HuH-7 (cell line): Measurements from ENCODE around the gene PPP1R1B.

ENCODE experiments used
- DNase-seq: peaks from one replicate; pipeline ENCODE4 v3.0.0; 2011; ENCODE audit warnings: low spot score

The PPP1R1B gene

DNA sequence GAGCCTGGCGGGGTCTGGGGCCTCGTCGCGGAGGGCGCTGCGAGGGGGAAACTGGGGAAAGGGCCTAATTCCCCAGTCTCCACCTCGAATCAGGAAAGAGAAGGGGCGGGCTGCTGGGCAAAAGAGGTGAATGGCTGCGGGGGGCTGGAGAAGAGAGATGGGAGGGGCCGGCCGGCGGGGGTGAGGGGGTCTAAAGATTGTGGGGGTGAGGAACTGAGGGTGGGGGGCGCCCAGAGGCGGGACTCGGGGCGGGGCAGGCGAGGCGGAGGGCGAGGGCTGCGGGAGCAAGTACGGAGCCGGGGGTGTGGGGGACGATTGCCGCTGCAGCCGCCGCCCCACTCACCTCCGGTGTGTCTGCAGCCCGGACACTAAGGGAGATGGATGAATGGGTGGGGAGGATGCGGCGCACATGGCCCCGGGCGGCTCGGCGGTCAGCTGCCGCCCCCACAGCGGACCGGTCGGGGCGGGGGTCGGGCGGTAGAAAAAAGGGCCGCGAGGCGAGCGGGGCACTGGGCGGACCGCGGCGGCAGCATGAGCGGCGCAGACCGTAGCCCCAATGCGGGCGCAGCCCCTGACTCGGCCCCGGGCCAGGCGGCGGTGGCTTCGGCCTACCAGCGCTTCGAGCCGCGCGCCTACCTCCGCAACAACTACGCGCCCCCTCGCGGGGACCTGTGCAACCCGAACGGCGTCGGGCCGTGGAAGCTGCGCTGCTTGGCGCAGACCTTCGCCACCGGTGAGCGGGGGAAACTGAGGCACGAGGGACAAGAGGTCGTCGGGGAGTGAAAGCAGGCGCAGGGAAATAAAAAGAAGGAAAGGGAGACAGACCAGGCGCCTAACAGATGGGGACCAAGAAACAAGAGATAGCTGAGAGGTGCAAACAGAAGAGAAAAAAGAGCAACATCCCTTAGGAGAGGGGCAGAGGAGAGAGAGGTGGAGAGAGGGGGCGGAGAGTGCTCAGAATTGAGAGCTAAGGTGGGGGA, 41.5 kb downstream of the PPP1R1B start, which contains the start of gene PNMT:
TSS of gene PNMT (plus strand) at position 509 of the 980 bp plus-strand sequence. CDS start at position 532, 23 bp downstream.
- DNase-seq: peak; percentile 84

DNA sequence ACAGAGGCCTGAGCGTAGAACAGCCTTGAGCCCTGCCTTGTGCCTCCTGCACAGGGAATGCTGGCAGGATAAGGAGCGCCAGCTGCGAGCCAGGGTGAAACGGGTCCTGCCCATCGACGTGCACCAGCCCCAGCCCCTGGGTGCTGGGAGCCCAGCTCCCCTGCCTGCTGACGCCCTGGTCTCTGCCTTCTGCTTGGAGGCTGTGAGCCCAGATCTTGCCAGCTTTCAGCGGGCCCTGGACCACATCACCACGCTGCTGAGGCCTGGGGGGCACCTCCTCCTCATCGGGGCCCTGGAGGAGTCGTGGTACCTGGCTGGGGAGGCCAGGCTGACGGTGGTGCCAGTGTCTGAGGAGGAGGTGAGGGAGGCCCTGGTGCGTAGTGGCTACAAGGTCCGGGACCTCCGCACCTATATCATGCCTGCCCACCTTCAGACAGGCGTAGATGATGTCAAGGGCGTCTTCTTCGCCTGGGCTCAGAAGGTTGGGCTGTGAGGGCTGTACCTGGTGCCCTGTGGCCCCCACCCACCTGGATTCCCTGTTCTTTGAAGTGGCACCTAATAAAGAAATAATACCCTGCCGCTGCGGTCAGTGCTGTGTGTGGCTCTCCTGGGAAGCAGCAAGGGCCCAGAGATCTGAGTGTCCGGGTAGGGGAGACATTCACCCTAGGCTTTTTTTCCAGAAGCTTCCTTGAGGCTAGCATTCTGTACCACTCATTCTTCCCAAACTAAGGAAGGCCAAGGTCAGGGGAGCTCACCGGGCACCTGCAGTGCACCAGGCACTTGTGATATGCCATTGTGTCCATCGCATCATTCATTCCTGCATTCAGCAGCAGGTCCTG, 43.4 kb downstream of the PPP1R1B start:
- no peak for DNase-seq

DNA sequence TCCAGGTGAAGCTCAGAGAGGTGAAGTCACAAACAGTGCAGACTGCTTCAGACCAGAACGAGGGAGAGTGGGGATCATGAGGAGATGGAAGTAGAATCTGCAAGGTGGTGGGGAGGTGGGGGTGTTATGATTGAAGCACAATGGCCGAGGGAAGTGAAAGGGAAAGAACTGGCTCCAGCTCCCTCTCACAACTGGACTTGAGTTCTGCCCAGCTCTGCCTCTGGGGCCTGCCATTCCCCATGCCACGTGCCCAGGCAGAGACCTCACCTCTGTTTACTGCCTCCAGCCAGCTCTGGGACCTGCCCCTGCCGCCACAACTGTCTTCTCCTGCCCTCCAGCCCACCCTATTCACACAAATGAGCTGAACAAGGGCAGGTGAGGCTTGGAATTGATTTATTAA, 44.0 kb downstream of the PPP1R1B start:
- no peak for DNase-seq

- DNase-seq: peak; percentile 92
Measured at GRCh38 chr17:39671651-39672521, 45.1 kb downstream of the PPP1R1B start.

DNA sequence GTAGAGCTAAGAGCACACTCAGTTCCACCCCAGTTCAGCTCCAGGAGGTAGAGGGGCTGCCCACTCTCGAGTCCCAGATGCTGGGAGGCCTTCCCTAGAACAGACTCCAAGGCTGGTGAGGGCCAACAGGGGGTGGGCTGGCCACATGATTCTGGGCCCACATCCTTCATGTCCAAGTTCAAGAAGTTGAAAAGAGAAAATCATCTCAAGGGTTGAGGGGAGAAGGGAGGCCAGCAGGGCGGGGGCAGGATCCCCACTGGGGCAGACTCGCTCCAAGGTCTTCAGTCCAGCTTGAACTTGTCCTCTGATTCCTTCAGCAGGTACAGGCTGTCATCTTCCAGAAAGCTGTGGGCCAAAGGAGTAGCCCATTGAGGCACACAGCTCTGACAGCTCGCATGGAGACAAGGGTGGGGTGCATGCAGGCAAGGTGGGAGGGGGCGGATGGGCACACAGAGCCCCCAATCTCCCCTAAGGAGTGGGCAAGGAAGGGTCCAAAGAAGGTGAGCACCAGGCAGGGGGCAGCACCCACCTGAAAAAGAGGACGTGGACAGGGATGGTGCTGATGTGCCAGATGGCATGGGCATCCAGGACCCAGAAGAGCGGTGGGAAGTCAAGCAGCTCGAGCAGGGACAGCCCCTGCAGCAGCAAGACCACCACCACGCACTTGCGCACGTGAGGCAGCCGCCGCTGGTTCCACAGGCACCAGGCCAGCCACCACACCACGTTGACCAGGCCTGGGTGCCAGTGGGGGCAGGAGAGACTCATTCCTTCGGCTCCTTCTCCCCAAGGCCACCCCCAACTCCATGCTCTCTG, 46.0 kb downstream of the PPP1R1B start:
- no peak for DNase-seq

- no peak for DNase-seq
Measured at GRCh38 chr17:39673335-39674081, 46.8 kb downstream of the PPP1R1B start.

- no peak for DNase-seq
Measured at GRCh38 chr17:39674179-39674578, 47.4 kb downstream of the PPP1R1B start.

- DNase-seq: no peak
Measured at GRCh38 chr17:39674702-39675389, 48.1 kb downstream of the PPP1R1B start.

- DNase-seq: no peak
Measured at GRCh38 chr17:39675390-39676082, 48.8 kb downstream of the PPP1R1B start.

DNA sequence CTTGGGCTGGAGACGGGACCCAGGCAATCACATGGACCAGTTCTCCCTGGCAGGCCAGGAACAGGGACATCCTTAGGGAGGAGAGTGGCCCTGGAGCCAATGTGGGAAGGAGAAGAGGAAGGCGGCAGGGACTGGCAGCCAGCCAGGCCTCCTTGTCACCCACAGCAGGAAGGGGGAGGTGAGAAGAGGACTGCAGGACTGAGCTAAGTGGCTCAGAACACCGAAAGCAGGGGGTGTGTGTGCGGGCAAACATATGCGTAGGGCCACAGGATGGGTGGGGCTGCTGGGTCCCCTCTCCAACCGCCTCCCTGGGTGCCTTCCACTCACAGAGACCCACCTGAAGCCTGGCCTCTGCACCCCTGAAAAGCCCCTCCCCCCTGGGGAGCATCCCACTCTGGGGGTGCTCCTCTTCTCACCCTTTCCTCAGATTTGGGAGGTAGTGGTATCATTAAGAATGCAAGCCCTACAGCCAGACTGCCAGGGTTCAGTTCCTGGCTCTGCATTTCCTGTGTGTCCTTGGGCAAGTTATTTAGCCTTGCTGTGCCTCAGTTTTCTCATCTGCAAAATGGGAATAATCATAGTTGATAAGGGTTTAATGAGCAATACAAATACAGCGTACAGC, 49.6 kb downstream of the PPP1R1B start:
- no peak for DNase-seq

GRCh38 chr17:39677072-39677471, 50.3 kb downstream of the PPP1R1B start:
- DNase-seq: no peak

GRCh38 chr17:39677542-39678339, 51.0 kb downstream of the PPP1R1B start:
- DNase-seq: no peak

- no peak for DNase-seq
Measured at GRCh38 chr17:39678340-39679116, 51.8 kb downstream of the PPP1R1B start.

GRCh38 chr17:39679521-39680192, 52.9 kb downstream of the PPP1R1B start:
- DNase-seq: no peak

- DNase-seq: no peak
Measured at GRCh38 chr17:39683295-39683939, 56.7 kb downstream of the PPP1R1B start.
